ENCODE data around the gene ENOX2. TPM values are rescaled to one million over a fixed set of nuclear protein-coding genes. Genes with fewer than 3 reads are reported as not detected.

Gene ENOX2
- total and polyA plus RNA-seq, 2 donors (not counting 1 experiment from before 2014, with no cell fraction given), result 7.6 to 12.9 TPM

GRCh38 chrX:130885508-130885907, 17.5 kb downstream of the ENOX2 start:
- H3K27me3 ChIP-seq (ENCODE audit: control insufficient read depth, insufficient read depth, low read length), result no peaks in the 10 kb centered on the region
- H2AFZ ChIP-seq (ENCODE audit: low read length), result no peak overlapping the region
- H4K20me1 ChIP-seq (ENCODE audit: control insufficient read depth, extremely low read depth, insufficient read depth, low read length), result no peaks in the 10 kb centered on the region
- no peak for TF ChIP-seq EZH2 (IDR thresholded peaks at IDR 0.05; ENCODE audit: low read length, missing control alignments)
- TF ChIP-seq CTCF (conservative IDR thresholded peaks at IDR 0.05 in 1 of 2, IDR thresholded peaks at IDR 0.05 in 1 of 2; ENCODE audit: low read depth in 1 of 2, low read length in 2 of 2), result no peak
- H3K9me3 ChIP-seq (ENCODE audit: control insufficient read depth, insufficient read depth, low read depth, low read length), result no peaks in the 10 kb centered on the region
- H3K4me2 ChIP-seq (ENCODE audit: extremely low read depth, insufficient read depth, low read length), result no peak overlapping the region
- no peak overlapping the region for H3K27ac ChIP-seq (ENCODE audit: insufficient read depth, low read length)
- H3K4me3 ChIP-seq (replicated peaks in 1 of 4; ENCODE audit: control extremely low read depth in 1 of 4, insufficient read depth in 1 of 4, low read depth in 3 of 4, low read length in 4 of 4), result no peak overlapping the region
- no peaks in the 10 kb centered on the region for H3K79me2 ChIP-seq (ENCODE audit: control insufficient read depth, insufficient read depth, low read length)
- H3K36me3 ChIP-seq (ENCODE audit: control insufficient read depth, insufficient read depth, low read length), result no peaks in the 10 kb centered on the region
- no peaks in the 10 kb centered on the region for H3K4me1 ChIP-seq (ENCODE audit: control insufficient read depth, extremely low read depth, insufficient read depth, low read length)
- DNase-seq (ENCODE audit: low read depth in 2 of 2), result no peak
- no peak overlapping the region for H3K9ac ChIP-seq (ENCODE audit: insufficient read depth, low read length)

- Histone ChIP-seq H3K4me2 (ENCODE audit: extremely low read depth, insufficient read depth, low read length) (no peak overlapping the region), H3K9me3 (ENCODE audit: control insufficient read depth, insufficient read depth, low read depth, low read length) (no peaks in the 10 kb centered on the region), H4K20me1 (ENCODE audit: control insufficient read depth, extremely low read depth, insufficient read depth, low read length) (no peaks in the 10 kb centered on the region), H3K36me3 (ENCODE audit: control insufficient read depth, insufficient read depth, low read length) (no peaks in the 10 kb centered on the region), H3K4me3 (replicated peaks in 1 of 4; ENCODE audit: control extremely low read depth in 1 of 4, insufficient read depth in 1 of 4, low read depth in 3 of 4, low read length in 4 of 4) (no peak overlapping the region), H3K27ac (ENCODE audit: insufficient read depth, low read length) (no peak overlapping the region), H3K79me2 (ENCODE audit: control insufficient read depth, insufficient read depth, low read length) (no peaks in the 10 kb centered on the region), H3K27me3 (ENCODE audit: control insufficient read depth, insufficient read depth, low read length) (no peaks in the 10 kb centered on the region), H3K4me1 (ENCODE audit: control insufficient read depth, extremely low read depth, insufficient read depth, low read length) (no peaks in the 10 kb centered on the region), H2AFZ (ENCODE audit: low read length) (no peak overlapping the region), H3K9ac (ENCODE audit: insufficient read depth, low read length) (no peak overlapping the region)
- DNase-seq (ENCODE audit: low read depth in 2 of 2), result no peak
- TF ChIP-seq EZH2 (IDR thresholded peaks at IDR 0.05; ENCODE audit: low read length, missing control alignments) (no peak), CTCF (conservative IDR thresholded peaks at IDR 0.05 in 1 of 2, IDR thresholded peaks at IDR 0.05 in 1 of 2; ENCODE audit: low read depth in 1 of 2, low read length in 2 of 2) (no peak)
These were observed 18.4 kb downstream of the ENOX2 start for GRCh38 chrX:130884627-130885026.

- H3K27ac ChIP-seq (ENCODE audit: insufficient read depth, low read length), result no peak overlapping the region
- H4K20me1 ChIP-seq (ENCODE audit: control insufficient read depth, extremely low read depth, insufficient read depth, low read length), result no peaks in the 10 kb centered on the region
- H3K79me2 ChIP-seq (ENCODE audit: control insufficient read depth, insufficient read depth, low read length), result no peaks in the 10 kb centered on the region
- no peaks in the 10 kb centered on the region for H3K27me3 ChIP-seq (ENCODE audit: control insufficient read depth, insufficient read depth, low read length)
- TF ChIP-seq EZH2 (IDR thresholded peaks at IDR 0.05; ENCODE audit: low read length, missing control alignments) (no peak), CTCF (conservative IDR thresholded peaks at IDR 0.05 in 1 of 2, IDR thresholded peaks at IDR 0.05 in 1 of 2; ENCODE audit: low read depth in 1 of 2, low read length in 2 of 2) (no peak)
- H3K9me3 ChIP-seq (ENCODE audit: control insufficient read depth, insufficient read depth, low read depth, low read length), result no peaks in the 10 kb centered on the region
- no peak for DNase-seq (ENCODE audit: low read depth in 2 of 2)
- no peak overlapping the region for H3K9ac ChIP-seq (ENCODE audit: insufficient read depth, low read length)
- H3K4me3 ChIP-seq (replicated peaks in 1 of 4; ENCODE audit: control extremely low read depth in 1 of 4, insufficient read depth in 1 of 4, low read depth in 3 of 4, low read length in 4 of 4), result no peak overlapping the region
- H2AFZ ChIP-seq (ENCODE audit: low read length), result no peak overlapping the region
- H3K36me3 ChIP-seq (ENCODE audit: control insufficient read depth, insufficient read depth, low read length), result no peaks in the 10 kb centered on the region
- no peaks in the 10 kb centered on the region for H3K4me1 ChIP-seq (ENCODE audit: control insufficient read depth, extremely low read depth, insufficient read depth, low read length)
- H3K4me2 ChIP-seq (ENCODE audit: extremely low read depth, insufficient read depth, low read length), result no peak overlapping the region
These were observed 23.1 kb downstream of the ENOX2 start for GRCh38 chrX:130879869-130880268.

All from fibroblast of lung (primary cell).